ENCODE results near the gene SPSB1.
"Not testable (repeated sequence)": the region's sequence is repeated elsewhere in the genome, so short reads cannot be mapped to it uniquely, and the experiment has no call there.

SPSB1 gene

DNA sequence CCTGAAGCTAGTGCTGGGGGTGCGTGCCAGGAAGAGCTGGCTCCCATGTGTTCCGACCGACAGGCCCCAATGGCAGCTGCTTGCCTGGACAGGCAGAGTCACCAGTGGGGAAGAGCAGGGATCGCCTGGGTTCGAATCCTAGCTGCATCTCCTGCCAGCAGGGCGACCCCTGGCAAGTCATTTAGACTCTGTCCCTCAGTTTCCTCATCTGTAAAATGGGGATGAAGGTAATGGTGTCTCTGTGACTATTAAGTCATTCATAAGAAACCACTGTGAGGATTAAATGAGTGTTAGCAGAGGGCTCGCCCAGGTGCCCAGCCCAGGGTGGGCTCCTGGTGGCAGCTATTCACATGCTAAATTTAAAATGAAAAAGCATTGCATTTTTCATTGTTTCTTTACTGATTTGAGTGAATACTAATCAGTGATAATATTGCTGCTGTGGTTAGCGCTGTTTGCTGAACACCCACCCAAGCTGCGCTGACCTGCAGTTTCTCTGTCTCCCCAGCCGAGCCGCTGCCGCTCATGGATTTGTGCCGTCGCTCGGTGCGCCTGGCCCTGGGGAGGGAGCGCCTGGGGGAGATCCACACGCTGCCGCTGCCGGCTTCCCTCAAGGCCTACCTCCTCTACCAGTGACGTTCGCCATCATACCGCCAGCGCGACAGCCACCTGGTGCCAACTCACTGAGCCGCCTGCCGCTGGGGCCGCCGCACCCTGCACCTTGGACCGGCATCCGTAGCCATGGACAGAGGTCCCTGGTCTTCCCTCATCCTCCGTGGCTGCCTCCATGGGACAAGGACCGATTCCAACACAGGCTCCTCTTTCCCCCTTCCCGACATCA, 74.5 kb downstream of the SPSB1 start:
- DNase-seq (ENCODE audit: low spot score) = no peak

DNA sequence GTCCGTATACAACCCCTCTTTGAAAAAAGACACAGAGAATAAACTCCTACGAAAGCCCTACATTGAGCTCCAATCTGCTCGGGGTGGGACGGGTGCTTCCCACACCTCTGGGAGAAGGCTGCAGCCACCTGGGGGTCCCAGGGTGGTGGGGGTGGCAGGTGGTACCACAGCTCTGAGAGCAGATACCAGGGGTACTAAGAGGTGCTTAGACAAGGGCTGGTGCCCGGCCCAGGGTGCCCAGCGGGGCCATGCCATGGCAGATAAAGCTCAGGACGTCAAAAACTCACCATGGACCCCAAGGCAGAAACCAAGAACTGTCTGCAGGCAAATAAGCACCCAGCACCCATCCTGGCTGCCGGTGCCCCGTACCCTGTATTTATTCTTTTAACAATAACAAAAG, 75.1 kb downstream of the SPSB1 start:
- DNase-seq (ENCODE audit: low spot score) = no peak

DNA sequence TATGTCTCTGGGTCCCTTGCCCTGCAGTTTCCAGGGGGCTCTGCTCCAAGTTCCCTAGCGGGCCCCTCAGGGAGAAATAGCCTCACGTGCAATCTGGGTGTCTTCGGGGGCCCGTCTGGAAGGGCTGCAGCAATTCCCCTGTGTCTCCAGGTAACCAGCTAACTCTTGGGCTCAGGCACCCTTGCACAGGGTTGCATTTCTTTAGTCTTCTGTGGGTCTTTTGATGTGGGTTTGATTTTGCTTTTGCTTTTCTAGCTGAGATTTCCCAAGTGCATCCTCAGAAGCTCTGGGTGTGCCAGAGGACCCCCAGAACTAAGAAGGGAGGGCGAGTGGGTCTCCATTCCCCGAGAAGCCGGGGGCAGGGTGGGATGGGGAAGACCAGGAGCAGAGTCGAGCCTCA, 75.7 kb downstream of the SPSB1 start:
- no peak for DNase-seq (ENCODE audit: low spot score)

DNA sequence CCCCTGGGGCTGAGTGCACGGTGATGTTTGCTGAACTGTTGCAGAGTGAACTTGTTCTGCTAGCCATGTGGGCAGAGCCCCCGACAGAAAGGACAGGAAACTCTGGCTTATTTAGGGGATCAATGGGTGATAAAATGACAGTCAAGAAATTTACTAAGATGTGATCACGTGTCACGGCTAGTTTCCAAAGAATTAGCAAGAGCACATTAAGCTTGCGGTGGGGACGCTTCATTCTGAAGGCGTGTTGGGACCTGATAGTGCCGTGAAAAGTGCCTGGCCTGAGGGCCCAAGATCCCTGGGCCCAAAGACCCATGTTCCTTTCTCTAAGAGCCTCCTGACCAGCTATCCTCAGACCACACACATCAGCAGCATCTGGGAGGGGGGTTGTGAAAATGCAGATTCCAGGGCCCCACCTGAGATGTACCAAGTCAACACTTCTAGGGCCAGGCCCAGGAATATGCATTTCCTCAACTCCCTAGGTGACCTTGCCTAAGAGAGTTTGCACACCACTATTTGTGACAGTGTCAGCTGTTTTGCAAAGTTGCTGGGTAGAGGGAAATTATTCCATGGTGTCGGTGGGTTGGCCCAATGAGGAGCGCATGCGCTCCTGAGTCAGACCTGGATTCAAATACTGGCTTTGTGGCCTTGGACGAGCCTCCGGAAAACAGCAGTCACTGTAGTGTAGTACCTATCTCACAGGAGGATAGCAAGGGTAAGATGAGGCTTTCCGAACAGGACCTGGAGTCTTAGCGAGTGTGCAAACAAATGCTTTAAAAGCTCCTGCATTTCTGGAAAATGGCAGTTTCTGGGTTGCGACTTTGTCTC, 77.5 kb downstream of the SPSB1 start:
- no peak for DNase-seq (ENCODE audit: low spot score)

DNA sequence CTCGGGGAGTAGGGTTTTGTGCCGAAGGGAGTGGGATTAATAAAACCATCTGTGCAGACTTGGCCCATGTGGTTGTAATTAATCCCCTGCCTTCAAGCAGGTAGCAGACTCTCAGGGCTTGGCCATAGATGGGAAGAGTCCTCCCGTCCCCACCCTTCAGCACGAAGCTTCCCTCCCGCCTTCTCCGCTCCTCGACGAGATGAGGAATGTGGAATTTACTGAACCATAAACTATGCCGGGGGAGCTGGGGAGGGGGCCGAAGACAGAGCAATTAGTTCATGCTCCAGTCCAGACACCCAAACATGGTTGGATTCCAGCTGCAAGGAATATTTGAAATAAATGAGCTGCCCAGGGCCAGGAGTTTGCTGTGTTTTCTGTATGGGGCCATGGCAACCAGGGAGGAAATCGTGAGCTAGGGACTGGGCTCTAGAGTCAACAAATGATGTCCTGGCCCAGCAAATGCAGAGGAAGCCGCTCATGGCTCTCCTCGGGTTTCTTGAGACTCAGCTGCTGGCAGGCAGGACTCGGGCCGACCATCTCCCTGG, 78.8 kb downstream of the SPSB1 start:
- DNase-seq (ENCODE audit: low spot score) = no peak

DNA sequence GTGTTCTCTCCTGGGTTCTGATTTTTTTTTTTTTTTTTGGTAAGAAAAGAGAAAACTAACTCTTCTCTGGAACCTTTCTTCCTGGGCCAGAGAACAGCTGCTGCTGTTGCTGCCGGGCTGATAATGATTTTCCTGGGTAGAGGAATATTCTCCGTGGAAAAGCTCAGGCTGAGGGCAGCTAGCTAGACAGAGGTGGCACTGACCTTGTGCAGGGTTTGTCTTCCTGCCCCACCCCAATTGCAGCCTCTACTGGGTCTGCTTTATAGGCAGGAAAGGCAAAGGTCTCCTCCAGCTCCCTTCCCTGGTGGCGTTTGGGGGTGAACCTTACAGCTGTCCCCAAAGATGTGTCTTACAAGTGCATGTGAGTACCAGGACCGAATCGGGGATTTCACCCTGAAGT, 79.3 kb downstream of the SPSB1 start:
- DNase-seq (ENCODE audit: low spot score) = no peak

DNA sequence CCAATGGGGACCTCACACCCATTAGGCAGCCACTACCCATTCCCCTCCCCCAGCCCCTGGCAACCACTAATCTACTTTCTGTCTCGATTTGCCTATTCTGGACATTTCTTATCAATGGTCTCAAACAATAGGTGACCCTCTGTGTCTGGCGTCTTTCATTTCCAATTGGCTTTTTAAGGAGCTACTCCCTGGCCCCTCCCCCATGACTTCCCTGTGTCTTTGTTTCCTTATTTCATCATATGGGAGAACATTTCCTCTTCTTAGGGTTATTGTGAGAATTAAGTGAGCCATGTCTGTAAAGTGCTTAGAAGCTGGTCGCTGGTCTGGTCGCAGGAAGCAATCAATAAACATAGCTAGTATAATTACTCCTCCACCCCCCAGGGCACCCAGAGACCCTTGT, 80.9 kb downstream of the SPSB1 start:
- DNase-seq (ENCODE audit: low spot score) = no peak

DNA sequence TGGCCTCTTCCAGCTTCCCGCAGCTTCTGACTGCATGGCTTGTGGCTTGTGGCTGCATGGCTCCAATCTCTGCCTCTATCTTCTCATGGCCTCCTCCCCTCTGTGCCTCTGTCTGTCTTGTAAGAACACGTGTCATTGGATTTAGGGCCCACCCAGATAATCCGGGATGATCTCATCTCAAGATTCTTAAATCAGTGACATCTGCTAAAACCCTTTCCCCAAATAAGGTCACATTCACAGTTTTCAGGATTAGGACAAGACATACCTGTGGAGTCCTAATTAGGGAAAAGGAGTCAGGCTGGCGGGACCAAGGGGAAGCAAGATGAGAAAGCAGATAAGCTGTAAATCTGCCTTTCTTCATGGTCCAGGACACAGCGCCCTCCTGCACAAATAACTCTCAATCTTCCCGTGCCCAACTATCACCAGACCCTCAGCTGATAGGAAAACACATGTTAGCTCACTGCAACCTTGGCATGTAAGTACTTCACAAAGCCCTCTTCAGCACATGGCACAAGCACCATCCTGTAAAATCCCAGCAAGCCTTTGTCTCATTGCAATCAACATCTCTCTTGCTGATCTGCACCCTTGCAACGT, 82.2 kb downstream of the SPSB1 start:
- no peak for DNase-seq (ENCODE audit: low spot score)

DNA sequence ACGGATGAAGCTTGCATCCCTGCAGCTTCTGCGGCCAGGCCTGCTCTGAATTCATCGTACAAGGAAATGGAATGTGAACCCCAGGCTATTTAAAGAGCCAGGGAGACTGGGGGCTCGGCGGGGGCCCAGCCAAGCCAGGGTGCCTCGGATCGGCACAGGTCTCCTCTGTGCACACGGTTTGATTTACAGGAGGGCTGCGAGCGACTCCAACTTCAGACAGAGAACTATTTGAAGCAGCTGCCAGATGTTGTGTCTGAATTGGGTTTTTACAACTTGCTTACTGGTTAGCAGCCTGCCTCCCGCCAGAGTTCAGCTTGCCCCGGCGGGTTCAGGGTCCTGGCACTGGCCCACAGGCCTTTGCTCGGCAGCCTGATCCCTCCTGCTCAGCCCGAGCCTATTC, 83.2 kb downstream of the SPSB1 start:
- no peak for DNase-seq (ENCODE audit: low spot score)

DNA sequence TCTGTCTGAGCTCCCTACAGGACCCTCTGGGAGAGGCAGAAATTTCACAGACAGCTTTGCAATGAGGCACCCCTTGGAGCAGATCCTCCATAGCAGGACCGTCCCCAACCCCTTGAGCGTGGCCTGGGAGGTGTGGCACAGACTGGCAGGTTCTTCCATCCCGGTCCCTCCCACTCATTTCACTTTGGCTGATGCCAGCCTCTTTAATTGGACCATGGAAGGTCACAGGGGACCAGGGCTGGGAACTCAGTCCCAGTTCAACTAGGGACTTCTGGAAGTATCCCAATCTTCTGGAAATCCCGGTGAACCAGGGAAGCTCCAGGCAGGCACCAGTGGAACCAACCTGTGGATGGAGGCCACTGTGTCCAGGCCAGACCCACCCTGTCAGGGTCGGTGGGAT, 83.7 kb downstream of the SPSB1 start:
- no peak for DNase-seq (ENCODE audit: low spot score)

DNA sequence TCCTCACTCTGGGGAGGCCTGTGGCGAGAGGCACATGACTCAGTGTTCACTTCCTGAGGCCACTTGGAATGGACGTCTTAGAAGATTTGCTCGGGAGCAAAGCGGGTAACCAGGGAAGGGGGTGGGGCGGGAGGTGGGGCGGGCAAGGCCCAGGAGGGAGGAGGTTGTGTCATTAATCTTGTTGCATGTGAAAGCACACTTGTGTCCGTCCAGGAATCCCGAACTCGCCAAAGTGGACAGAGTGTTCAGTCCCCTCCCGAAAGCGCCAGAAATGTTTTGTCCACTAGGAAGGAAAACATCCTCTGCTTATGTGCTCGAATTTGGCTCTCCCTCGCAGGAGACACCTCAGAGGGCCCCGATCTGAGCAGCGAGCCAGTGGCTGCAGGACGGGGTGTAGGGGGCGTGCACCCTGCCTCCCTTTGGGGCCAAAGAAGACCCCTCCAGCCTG, 84.2 kb downstream of the SPSB1 start:
- no peak for DNase-seq (ENCODE audit: low spot score)

DNA sequence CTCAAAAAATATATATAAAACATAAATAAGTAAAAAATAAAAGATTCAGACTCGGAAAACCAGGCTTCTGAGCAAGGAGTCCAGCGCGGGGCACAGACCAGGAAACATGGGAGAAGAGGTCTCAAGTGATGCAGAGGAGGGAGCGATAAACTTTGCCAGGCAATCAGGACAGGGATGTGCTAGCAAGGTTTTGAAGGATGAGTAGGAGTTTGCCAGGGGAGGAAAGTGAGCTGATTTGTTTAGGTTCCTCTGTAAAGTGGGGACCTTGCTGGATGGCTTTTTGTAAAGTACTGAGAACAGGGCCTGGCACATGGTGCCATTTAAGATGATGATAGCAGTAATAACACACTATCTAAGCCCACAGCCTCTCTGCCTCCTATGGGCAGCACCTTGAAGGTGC, 86.1 kb downstream of the SPSB1 start:
- DNase-seq (ENCODE audit: low spot score) = no peak

DNA sequence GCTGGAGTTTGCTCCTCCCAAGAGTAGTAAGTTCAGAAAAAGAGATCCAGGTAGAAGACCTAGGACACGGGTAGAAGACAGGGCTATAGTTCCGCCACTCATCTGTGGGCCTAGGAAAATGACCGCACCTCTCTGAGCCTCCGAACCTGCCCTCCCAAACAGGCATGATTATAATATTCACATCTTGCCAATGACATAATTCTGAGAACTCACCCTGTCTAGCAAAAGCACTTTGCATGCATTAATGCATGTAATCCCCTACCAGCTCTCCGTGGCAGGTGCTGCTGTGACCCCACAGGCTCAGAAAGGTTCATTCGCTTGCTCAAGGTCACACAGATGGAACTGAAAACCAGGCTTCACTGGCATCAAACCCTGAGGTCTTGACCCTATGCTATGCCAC, 88.0 kb downstream of the SPSB1 start:
- DNase-seq (ENCODE audit: low spot score) = no peak

DNA sequence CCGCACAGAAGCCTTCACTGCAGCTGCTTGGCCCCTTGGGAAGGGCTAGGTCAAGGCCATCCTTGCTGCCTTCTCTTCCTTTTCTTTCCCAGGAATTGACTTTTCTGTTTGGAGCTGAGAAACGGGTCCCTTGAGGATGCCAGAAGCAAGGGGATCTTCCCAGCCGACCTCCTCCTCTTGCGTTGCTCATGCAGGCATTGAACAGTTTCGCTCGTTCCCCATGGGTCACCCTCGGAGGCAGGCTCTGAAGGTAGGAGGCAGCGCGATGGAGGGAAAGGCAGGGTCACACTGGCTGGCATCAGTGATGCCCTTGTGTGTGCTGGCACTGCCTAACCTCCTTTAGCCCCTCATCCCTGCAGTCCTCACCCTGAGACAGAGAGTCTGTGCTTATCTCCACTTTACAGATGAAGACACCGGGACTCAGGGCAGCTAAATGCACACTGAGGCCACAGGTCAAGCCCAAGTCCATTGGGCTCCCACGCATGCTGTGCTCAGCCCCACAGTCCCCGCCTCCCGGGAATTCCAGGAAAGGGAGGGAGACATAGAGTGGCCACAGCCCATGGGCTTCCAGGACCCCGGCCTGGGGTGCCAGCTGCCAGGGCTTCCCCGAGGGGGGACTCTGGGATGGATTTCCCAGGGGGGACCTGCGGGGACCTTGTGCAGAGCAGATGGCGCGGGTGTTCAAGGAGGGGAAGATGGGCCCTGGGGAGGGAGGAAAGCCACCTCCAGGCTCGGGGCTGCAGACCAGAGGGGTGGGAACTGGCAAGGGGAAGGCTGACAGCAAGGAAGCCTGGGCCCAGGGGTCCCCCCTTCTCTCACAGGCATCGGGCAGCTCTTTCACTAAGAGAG, 90.2 kb downstream of the SPSB1 start:
- no peak for DNase-seq (ENCODE audit: low spot score)

DNA sequence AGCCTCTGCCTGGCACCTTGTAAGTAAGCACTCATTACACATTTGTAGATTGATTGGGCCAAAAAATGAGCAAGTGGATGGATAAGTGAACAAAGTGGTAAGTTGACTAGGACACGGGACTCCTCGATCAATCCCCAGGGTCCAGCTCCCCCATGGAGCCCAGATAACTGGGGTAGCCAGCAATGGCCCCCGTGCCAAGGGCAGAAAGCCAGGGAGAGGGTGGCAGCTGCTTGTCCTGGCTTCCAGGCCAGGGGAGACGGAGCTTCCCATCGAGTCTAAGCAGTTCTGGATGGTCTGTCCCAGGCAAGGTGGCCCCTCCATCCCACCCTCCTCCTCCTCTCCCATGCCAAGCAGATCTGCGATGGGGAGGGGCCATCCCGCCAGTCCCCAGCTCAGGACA, 91.4 kb downstream of the SPSB1 start:
- no peak for DNase-seq (ENCODE audit: low spot score)

DNA sequence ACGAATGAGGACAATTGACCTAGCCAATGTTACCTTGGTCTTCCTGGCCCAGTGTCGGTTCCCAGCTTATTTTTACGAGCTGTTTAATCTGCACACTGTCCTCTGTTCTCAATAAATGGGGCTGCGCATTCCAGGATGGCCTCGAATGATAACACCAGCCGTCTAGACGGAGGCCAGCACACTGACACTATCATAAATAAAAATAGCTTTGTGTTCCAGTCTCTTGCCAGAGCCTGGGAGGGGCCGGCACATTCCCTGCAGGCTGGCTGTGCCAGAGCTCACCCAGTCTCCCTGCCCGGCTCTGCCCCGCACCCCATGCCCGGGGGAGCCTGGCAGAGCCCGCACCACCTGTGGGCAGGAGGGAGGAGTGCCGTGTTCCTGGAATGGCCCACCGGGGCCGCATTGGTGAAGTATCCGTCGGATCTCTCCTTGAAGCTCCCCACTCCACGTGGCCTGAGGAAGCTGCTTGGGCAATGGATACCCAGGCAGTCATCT, 92.1 kb downstream of the SPSB1 start:
- DNase-seq (ENCODE audit: low spot score) = no peak

DNA sequence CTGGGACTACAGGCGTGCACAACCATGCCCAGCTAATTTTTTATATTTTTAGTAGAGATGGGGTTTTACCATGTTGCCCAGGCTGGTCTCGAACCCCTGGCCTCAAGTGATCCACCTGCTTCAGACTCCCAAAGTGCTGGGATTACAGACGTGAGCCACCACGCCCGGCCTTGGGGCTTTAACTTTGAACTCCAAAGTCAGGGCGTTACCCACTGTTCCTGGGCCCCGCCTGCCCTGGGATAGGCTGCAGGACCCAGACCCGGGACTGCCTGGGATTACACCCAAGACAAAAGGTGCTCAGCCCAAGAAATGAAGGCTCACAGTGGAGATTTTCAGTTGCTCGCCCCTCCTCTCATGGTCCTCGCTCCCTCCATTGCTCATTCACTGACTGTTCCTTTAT, 92.7 kb downstream of the SPSB1 start:
- DNase-seq (ENCODE audit: low spot score) = not testable (repeated sequence)

DNA sequence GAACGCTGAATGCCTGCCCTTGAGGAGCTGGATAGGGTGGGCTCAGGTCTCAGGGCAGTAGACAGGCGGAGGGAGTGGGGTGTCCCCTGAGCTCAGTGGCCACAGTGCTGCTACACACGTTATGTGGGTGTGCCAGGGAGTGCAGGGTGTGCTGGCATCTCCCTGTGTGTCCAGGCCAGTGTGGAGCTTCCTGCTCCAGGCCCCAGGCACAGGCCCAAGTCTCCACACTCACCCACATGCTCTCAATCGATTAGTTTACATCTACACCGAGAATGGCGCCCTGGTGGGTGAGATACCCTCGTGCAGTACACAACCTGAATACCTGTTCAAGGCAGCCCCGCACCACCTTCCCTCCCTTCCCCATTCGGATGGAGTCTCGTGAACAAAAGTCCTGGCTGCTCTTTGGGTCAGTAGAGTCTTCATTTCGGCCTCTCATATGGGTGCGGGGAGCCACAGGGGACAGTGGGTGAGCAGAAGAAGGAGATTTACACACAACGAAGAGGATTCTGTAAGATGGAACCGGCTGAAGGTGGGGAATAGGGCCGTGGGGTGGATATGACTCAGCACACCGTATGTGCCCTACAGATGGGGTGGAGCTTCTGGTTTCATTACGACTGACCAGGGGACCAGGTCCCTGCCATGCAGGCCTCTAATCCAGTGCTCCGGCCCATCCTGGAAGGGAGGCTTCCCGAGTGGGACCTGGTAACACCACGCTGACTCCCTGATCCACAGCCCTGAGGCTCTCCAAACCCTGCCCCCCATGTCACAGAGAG, 93.3 kb downstream of the SPSB1 start:
- DNase-seq (ENCODE audit: low spot score) = no peak

DNA sequence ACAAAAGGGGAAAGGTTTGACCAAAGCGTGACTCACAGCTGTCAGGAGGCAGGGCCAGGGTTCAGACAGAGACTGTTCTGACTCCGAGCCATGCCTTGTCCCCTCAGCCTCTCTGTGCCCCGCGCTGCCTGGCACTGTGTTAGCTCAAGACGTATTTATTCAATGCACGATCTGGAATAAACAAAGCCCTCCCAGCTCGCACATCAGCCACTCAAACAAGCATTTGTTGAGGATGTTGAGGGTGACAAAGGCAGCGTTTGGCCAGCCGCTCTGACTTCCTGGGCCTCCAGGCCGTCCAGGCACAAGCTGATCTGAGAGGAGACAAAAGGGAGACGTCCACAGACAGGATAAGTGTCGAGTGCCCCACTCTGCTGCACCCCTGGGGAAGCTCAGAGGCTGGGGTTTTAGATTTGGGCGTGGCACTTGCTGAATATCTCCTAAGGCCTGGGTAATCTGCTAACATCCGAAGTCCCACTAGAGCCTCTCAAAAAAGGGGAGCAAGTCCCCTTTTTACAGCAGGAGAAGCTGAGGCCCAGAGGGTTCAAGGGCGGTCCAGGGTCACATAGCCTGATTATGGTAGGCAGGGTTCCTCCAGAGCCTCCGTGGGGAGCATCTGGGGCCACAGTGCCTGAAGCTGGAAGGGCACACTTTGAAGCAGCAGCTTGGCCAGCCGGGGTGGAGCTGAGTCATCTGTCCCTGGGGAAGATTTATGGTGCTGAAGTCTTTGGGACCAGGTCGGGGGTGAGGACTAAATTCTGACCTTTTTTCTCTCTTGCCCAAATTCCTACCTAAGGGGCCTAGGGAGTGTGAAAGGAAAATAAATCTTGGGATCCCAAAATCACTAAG, 95.9 kb downstream of the SPSB1 start:
- no peak for DNase-seq (ENCODE audit: low spot score)

DNA sequence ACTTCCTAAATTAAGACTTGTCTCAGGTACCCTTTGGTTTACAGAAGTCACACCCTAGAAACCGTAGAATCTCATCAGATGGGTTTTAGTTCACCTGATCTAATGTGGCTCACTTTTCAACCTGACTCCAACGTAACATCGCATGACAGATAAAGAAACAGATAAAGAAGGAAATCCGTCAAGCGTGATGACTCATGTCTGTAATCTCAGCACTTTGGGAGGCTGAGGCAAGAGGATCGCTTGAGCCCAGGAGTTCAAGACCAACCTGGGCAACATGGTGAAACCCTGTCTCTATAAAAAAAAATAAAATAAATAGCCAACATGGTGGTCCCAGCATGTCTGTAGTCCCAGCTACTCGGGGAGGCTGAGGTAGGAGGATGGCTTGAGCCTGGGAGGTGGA, 97.3 kb downstream of the SPSB1 start:
- DNase-seq (ENCODE audit: low spot score) = no peak
